GM23338 (cell line): ENCODE measurements around the gene RBMS2.

Experiments
- CREB1 ChIP-seq: fragments of 250-450 bp; sonication (Bioruptor Pico); IDR thresholded peaks from 2 replicates; pipeline ENCODE4 v1.5.0; 2020; ENCODE audit warnings: low read depth, mild to moderate bottlenecking, moderate library complexity
- CTCF ChIP-seq, 2 experiments: fragments of 200-600 bp in 1 of 2; sonication (generic) in 1 of 2; conservative IDR thresholded peaks; 2 replicates each; pipeline versions ENCODE4 v1.5.1 to v1.6.1; 2016 to 2017; ENCODE audit warnings: antibody characterized with exemption in 2 of 2, low read depth in 2 of 2, mild to moderate bottlenecking in 2 of 2, moderate library complexity in 1 of 2
- ETS1 ChIP-seq: IDR thresholded peaks from 2 replicates; pipeline ENCODE4 v1.6.1; 2016; ENCODE audit warnings: antibody characterized with exemption
- EZH2 ChIP-seq: fragments of 200-600 bp; sonication (generic); IDR thresholded peaks from one replicate; pipeline ENCODE4 v1.8.0; 2017; ENCODE audit warnings: antibody characterized with exemption, mild to moderate bottlenecking, low read depth; ENCODE audit not compliant: unreplicated experiment
- EZH2phosphoT487 ChIP-seq: fragments of 200-600 bp; sonication (generic); IDR thresholded peaks from one replicate; pipeline ENCODE4 v1.8.1; 2018; ENCODE audit warnings: antibody characterized with exemption; ENCODE audit not compliant: unreplicated experiment
- JUNB ChIP-seq: IDR thresholded peaks from one replicate; pipeline ENCODE4 v1.6.1; 2016; ENCODE audit warnings: antibody characterized with exemption; ENCODE audit not compliant: unreplicated experiment
- POLR2AphosphoS5 ChIP-seq: IDR thresholded peaks from 2 replicates; pipeline ENCODE4 v1.6.1; 2016; ENCODE audit warnings: antibody characterized with exemption, low read depth
- REST ChIP-seq: IDR thresholded peaks from one replicate; pipeline ENCODE4 v1.6.1; 2018; ENCODE audit warnings: antibody characterized with exemption; ENCODE audit not compliant: unreplicated experiment

- no peak for TF ChIP-seq POLR2AphosphoS5
- TF ChIP-seq EZH2 = no peak
- TF ChIP-seq CTCF (conservative IDR thresholded peaks at IDR 0.05; ENCODE audit: low read depth in 2 of 2) = no peak
- no peak for TF ChIP-seq EZH2phosphoT487
- TF ChIP-seq JUNB = no peak
- TF ChIP-seq REST = no peak
- TF ChIP-seq ETS1 = no peak
- TF ChIP-seq CREB1 (CRISPR knock-in tag) = no peak
These were observed 52.6 kb downstream of the RBMS2 start for GRCh38 chr12:56574210-56574609.
